ENCODE measurements around the gene PRTN3.

GRCh38 chr19:834216-834615, 6.6 kb upstream of the PRTN3 start:
- no peak for TF ChIP-seq CTCF (conservative IDR thresholded peaks at IDR 0.05)
- TF ChIP-seq EZH2 (IDR thresholded peaks at IDR 0.05; ENCODE audit: low read depth) = no peak
